SK-N-SH treated with all-trans-retinoic acid at 6 μM for 48 hours (cell line): ENCODE results near the gene PANK2.

ENCODE experiments used
- ATAC-seq: fragments of 200-7000 bp; cut with Tn5 transposase; 3 replicates; pipeline ENCODE4 v1.9.1; 2020; ENCODE audit warnings: mild to moderate bottlenecking, moderate library complexity
- BACH2 ChIP-seq: fragments of 250-450 bp; sonication (Bioruptor Pico); IDR thresholded peaks from 2 replicates; pipeline ENCODE4 v1.9.0; 2021; ENCODE audit warnings: mild to moderate bottlenecking, borderline replicate concordance
- CREB5 ChIP-seq: fragments of 250-450 bp; sonication (Bioruptor Pico); IDR thresholded peaks from 2 replicates; pipeline ENCODE4 v1.5.1; 2020; ENCODE audit warnings: low read depth, mild to moderate bottlenecking, moderate library complexity
- CSDC2 ChIP-seq: fragments of 250-450 bp; sonication (Bioruptor Pico); IDR thresholded peaks from 2 replicates; pipeline ENCODE4 v1.5.0; 2020; ENCODE audit warnings: mild to moderate bottlenecking, moderate library complexity
- ISL1 ChIP-seq: fragments of 250-450 bp; sonication (Bioruptor Pico); IDR thresholded peaks from 2 replicates; pipeline ENCODE4 v2.1.2; 2022; ENCODE audit warnings: mild to moderate bottlenecking, moderate library complexity
- PATZ1 ChIP-seq: fragments of 250-450 bp; sonication (Bioruptor Pico); IDR thresholded peaks from 2 replicates; pipeline ENCODE4 v1.8.0; 2020; ENCODE audit warnings: mild to moderate bottlenecking, moderate library complexity, borderline replicate concordance
- RARB ChIP-seq: fragments of 250-450 bp; sonication (Bioruptor Pico); IDR thresholded peaks from 2 replicates; pipeline ENCODE4 v1.8.0; 2021; ENCODE audit warnings: mild to moderate bottlenecking, moderate library complexity
- SNAI2 ChIP-seq: fragments of 250-450 bp; sonication (Bioruptor Pico); IDR thresholded peaks from 2 replicates; pipeline ENCODE4 v1.5.0; 2020; ENCODE audit warnings: mild to moderate bottlenecking, moderate library complexity
- TCF4 ChIP-seq: fragments of 250-450 bp; sonication (Bioruptor Pico); IDR thresholded peaks from 2 replicates; pipeline ENCODE4 v1.8.0; 2021; ENCODE audit warnings: mild to moderate bottlenecking, moderate library complexity, borderline replicate concordance
- ZC3H10 ChIP-seq: fragments of 250-450 bp; sonication (Bioruptor Pico); IDR thresholded peaks from 2 replicates; pipeline ENCODE4 v1.5.1; 2021; ENCODE audit warnings: mild to moderate bottlenecking, moderate library complexity
- ZFP30 ChIP-seq: fragments of 450-650 bp; formaldehyde crosslinking; IDR thresholded peaks from 2 replicates; pipeline ENCODE4 v1.5.0; 2022; ENCODE audit warnings: mild to moderate bottlenecking, moderate library complexity
- ZNF565 ChIP-seq: fragments of 450-650 bp; formaldehyde crosslinking; conservative IDR thresholded peaks from 2 replicates; pipeline ENCODE4 v1.5.0; 2020; ENCODE audit warnings: low read depth, mild to moderate bottlenecking, moderate library complexity
- ZNF70 ChIP-seq: fragments of 450-650 bp; formaldehyde crosslinking; IDR thresholded peaks from 2 replicates; pipeline ENCODE4 v1.5.0; 2020; ENCODE audit warnings: mild to moderate bottlenecking, moderate library complexity
- ZNF8 ChIP-seq: fragments of 450-650 bp; formaldehyde crosslinking; IDR thresholded peaks from 2 replicates; pipeline ENCODE4 v1.5.0; 2020; ENCODE audit warnings: mild to moderate bottlenecking, moderate library complexity
- TF ChIP-seq, protein P1 (sequence below): fragments of 250-450 bp; sonication (Bioruptor Pico); IDR thresholded peaks from 2 replicates; pipeline ENCODE4 v1.8.0; 2021; ENCODE audit warnings: low read depth, mild to moderate bottlenecking, moderate library complexity, borderline replicate concordance
- TF ChIP-seq, protein P2 (sequence below): fragments of 250-450 bp; sonication (Bioruptor Pico); IDR thresholded peaks from 2 replicates; pipeline ENCODE4 v1.5.1; 2021; ENCODE audit warnings: mild to moderate bottlenecking, moderate library complexity

PANK2 gene

GRCh38 chr20:3863317-3863716 lies 25.9 kb upstream of the PANK2 start:
- TF ChIP-seq ZNF565 (CRISPR knock-in tag) (no peak), ZNF8 (CRISPR knock-in tag) (no peak), TCF4 (CRISPR knock-in tag) (no peak), RARB (CRISPR knock-in tag) (no peak), CSDC2 (CRISPR knock-in tag) (no peak), BACH2 (CRISPR knock-in tag) (no peak), CREB5 (CRISPR knock-in tag) (no peak), ZC3H10 (CRISPR knock-in tag) (no peak), ZNF70 (no peak), ZFP30 (CRISPR knock-in tag) (no peak), ISL1 (CRISPR knock-in tag) (no peak), PATZ1 (CRISPR knock-in tag) (no peak), SNAI2 (no peak)
- TF ChIP-seq, protein P1, sequence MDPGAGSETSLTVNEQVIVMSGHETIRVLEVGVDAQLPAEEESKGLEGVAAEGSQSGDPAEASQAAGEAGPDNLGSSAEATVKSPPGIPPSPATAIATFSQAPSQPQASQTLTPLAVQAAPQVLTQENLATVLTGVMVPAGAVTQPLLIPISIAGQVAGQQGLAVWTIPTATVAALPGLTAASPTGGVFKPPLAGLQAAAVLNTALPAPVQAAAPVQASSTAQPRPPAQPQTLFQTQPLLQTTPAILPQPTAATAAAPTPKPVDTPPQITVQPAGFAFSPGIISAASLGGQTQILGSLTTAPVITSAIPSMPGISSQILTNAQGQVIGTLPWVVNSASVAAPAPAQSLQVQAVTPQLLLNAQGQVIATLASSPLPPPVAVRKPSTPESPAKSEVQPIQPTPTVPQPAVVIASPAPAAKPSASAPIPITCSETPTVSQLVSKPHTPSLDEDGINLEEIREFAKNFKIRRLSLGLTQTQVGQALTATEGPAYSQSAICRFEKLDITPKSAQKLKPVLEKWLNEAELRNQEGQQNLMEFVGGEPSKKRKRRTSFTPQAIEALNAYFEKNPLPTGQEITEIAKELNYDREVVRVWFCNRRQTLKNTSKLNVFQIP (CRISPR knock-in tag) = no peak
- TF ChIP-seq, protein P2, sequence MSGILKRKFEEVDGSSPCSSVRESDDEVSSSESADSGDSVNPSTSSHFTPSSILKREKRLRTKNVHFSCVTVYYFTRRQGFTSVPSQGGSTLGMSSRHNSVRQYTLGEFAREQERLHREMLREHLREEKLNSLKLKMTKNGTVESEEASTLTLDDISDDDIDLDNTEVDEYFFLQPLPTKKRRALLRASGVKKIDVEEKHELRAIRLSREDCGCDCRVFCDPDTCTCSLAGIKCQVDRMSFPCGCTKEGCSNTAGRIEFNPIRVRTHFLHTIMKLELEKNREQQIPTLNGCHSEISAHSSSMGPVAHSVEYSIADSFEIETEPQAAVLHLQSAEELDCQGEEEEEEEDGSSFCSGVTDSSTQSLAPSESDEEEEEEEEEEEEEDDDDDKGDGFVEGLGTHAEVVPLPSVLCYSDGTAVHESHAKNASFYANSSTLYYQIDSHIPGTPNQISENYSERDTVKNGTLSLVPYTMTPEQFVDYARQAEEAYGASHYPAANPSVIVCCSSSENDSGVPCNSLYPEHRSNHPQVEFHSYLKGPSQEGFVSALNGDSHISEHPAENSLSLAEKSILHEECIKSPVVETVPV (CRISPR knock-in tag) = no peak

GRCh38 chr20:3864518-3864917 lies 24.7 kb upstream of the PANK2 start:
- ATAC-seq = no peak
- no peak for TF ChIP-seq CREB5 (CRISPR knock-in tag)
- TF ChIP-seq ZNF70 = no peak
- no peak for TF ChIP-seq ZFP30 (CRISPR knock-in tag)
- TF ChIP-seq, protein P2 (CRISPR knock-in tag) = no peak
- TF ChIP-seq, protein P1 (CRISPR knock-in tag) = no peak
- TF ChIP-seq ZNF8 (CRISPR knock-in tag) = no peak
- no peak for TF ChIP-seq PATZ1 (CRISPR knock-in tag)
- TF ChIP-seq ZC3H10 (CRISPR knock-in tag) = no peak
- no peak for TF ChIP-seq TCF4 (CRISPR knock-in tag)
- TF ChIP-seq, all 23 proteins: peak for 0

More at GRCh38 chr20:3863317-3863716, 25.9 kb upstream of the PANK2 start:
- ATAC-seq = no peak
